ENCODE results near the gene EXTL1.

DNA sequence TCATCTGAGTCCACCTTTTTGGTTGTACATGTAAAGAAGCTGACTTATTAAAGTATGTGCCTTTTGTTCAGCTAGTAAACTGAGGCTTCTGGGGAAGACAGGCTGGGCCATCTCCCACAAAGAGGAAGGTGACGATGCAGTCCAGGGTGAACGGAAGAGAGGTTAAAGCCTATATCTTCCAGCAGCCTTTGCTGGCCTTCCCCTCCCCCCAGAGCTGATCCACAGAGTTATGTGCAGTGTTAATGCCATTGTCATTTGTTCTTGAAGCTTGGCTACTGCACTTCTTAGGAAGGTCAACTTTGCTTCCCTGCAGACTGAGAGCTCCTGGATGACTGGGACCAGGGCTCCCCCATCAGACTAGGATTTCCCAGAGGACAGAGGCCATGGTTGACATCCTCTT is 22.2 kb downstream of the EXTL1 start:
- TF ChIP-seq EZH2 (IDR thresholded peaks at IDR 0.05) (no peak), EZH2phosphoT487 (IDR thresholded peaks at IDR 0.05) (no peak)
- TF ChIP-seq, protein P1, sequence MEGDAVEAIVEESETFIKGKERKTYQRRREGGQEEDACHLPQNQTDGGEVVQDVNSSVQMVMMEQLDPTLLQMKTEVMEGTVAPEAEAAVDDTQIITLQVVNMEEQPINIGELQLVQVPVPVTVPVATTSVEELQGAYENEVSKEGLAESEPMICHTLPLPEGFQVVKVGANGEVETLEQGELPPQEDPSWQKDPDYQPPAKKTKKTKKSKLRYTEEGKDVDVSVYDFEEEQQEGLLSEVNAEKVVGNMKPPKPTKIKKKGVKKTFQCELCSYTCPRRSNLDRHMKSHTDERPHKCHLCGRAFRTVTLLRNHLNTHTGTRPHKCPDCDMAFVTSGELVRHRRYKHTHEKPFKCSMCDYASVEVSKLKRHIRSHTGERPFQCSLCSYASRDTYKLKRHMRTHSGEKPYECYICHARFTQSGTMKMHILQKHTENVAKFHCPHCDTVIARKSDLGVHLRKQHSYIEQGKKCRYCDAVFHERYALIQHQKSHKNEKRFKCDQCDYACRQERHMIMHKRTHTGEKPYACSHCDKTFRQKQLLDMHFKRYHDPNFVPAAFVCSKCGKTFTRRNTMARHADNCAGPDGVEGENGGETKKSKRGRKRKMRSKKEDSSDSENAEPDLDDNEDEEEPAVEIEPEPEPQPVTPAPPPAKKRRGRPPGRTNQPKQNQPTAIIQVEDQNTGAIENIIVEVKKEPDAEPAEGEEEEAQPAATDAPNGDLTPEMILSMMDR (IDR thresholded peaks at IDR 0.05), result no peak
